Fibroblast of skin of left quadriceps (primary cell): ENCODE data around the gene JOSD1.

Source experiments
- DNase-seq, 2 experiments: peaks; one replicate each; pipeline ENCODE4 v3.0.0-alpha.2; 2013; ENCODE audit warnings: low read depth in 2 of 2

Gene JOSD1

GRCh38 chr22:38700789-38701628, at the start of gene JOSD1:
TSS of gene JOSD1 (minus strand) at chr22:38700943. CDS start at chr22:38699987, 956 bp downstream.
- DNase-seq: peak; percentile 82 to 86

GRCh38 chr22:38750104-38750503, 49.4 kb upstream of the JOSD1 start:
- no peak for DNase-seq

GRCh38 chr22:38748487-38749136, 47.9 kb upstream of the JOSD1 start:
- DNase-seq: no peak

DNA sequence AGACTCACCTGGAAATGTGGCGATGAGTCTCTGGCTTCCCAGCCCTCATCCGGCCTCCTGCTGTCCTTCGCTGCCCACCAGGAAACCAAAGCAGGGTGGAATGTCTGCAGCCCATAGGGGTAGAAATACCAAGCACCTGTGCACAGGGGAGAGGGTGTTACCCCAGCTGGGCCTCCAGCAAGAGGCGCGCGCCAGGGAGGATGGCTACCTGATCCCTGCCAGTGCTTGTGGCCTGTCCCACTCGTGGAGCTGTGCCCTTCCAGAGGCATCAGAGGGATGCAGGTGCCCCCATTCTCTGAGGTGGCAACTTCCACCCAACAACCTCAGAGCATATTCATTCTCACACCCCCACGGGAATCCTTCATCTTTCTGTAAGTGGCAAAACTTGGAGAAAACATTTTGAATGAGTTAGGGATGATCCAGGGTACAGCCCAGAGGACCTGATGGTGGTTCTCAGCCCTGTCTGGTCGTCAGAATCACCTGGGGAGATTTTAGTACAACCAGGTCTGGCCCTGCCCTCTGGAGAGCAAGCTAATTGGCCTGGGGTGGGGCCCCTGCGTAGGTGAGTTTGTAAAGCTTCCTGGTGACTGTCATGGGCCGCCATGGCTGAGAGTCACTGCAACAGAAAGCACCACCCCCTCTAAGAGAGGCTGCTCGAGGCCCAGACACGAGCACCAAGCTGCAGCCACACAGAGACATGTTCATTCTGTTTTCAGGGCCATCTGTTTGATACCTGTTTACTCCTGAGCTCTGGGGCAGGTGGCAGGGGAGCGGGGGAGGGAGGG, 45.1 kb upstream of the JOSD1 start:
- DNase-seq: no peak

DNA sequence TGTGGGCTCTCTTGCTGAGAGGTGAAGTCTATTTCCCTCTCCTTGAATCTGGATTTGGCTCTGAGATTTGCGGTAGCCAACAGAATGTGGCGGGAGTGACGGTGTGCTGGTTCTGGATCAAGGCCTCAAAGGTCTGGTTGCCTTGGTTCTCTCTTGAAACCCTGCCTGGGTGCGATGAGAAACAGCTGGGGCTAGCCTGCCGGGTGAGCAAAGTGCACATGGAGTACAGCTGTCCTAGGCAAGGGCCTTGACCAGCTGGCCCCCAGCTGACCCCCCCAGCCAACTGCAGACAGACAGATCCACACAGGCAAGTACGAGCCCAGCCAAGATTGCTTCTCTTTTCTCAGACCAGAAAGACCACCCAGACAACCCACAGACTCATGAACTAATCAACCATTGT, 44.2 kb upstream of the JOSD1 start:
- no peak for DNase-seq

DNA sequence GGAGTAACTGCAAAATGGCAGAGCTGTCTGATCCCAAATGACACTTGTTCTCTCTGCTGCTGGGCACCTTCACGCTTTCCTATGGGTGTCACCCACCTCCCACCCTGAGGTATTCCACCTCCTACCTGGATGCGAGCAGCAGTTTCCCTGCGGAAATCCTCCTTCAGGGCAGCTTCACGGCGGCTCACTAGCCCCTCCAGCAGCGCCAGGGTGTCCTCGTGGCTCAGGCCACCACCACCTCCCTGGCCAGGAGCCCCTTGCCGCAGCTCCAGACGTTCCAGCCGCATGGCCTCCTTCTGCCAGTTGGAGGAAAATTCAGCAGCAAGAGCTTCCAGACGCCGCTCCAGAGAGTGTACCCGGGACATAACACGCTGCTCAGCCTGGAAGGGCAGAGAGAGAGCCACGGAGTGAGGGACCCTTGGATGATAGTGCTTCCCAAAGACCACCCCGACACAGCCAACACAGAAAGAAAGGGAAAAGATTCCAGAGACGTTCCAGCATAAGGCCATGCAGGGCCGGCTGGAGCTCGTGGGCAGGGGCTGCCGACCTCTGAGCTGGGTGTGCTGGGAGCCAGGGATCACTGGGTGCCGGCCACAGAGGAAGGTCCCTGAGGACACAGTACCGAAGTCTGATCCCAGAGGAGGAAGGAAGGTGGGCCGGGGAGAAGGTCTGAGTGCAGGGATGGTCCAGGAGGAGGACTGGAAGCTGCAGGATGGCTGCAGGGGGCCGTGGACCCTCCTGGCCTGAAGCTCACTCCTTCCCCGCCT, 41.6 kb upstream of the JOSD1 start:
- no peak for DNase-seq

DNA sequence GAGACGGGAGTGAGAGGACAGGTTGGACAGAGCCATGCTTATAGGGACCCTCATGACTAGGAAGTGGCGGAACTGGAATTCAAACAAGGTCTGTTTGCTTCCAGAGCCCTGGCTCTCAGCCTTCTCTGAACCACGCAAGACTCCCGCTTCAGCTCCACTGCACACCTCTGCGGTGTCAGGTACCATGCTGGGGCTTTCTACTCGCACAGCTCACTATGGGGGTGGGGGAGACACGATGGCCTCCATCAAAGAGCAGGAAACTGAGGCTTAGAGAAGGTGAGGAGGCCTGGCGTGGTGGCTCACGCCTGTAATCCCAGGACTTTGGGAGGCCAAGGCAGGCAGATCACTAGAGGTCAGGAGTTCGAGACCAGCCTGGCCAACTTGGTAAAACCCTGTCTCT, 40.8 kb upstream of the JOSD1 start:
- DNase-seq: no peak

- DNase-seq: no peak
Observed at GRCh38 chr22:38741166-38741565, 40.4 kb upstream of the JOSD1 start.

- DNase-seq: no peak
Observed at GRCh38 chr22:38740754-38741153, 40.0 kb upstream of the JOSD1 start.

- no peak for DNase-seq
Observed at GRCh38 chr22:38740116-38740723, 39.5 kb upstream of the JOSD1 start.

DNA sequence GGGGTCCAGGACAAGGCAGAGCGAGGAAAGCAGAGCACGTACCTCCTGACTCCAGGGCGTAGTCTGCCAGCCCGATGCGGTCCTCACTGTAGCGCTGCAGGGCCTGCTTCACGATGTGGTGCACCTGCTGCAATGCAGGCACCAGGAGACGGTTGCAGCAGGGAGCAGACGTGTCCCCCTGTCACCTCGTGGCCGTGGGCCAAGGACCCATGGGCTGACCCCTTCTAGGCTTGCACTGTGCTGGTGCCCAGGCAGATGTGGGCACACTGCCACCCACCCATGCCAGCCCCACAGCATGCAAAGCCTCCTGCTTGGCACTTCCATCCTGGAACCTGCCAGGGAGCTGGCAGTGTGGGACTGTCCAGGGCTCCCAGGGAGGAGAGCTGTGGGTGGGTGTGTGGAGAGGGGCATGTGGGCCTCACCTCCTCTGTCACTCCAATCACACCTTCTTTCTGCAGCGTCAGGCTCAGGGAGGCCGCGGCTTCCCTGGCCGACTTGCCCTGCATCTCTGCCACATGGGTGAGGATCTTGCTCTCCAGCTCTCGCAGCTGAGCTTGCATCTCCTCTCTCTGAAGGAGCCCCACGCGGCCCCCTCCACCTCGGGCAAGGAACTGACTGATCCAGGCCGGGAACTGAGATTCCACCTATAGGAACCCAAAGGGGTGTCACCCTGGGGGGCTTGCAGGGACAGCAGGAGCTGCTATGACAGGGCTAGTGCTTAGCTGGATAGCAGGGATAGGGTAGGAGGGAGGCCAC, 38.7 kb upstream of the JOSD1 start:
- DNase-seq: no peak

- no peak for DNase-seq
Observed at GRCh38 chr22:38738475-38739070, 37.8 kb upstream of the JOSD1 start.

- DNase-seq: no peak
Observed at GRCh38 chr22:38737302-38738060, 36.7 kb upstream of the JOSD1 start.

DNA sequence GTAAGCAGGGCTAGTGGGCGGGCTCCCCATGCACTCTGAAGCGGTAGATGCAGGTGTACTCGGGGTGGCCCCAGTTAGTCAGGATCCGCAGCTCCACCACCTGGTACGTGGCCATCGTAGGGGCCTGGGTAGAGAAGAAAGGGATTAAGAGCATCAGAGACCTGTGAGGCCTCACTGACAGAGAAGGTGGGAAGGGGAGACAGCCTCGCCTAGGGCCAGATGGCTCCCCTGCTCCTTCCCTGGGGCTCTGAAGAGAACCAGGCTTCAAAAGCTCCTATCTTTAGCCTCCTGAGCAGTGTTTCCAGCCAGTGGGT, 35.5 kb upstream of the JOSD1 start:
- no peak for DNase-seq

DNA sequence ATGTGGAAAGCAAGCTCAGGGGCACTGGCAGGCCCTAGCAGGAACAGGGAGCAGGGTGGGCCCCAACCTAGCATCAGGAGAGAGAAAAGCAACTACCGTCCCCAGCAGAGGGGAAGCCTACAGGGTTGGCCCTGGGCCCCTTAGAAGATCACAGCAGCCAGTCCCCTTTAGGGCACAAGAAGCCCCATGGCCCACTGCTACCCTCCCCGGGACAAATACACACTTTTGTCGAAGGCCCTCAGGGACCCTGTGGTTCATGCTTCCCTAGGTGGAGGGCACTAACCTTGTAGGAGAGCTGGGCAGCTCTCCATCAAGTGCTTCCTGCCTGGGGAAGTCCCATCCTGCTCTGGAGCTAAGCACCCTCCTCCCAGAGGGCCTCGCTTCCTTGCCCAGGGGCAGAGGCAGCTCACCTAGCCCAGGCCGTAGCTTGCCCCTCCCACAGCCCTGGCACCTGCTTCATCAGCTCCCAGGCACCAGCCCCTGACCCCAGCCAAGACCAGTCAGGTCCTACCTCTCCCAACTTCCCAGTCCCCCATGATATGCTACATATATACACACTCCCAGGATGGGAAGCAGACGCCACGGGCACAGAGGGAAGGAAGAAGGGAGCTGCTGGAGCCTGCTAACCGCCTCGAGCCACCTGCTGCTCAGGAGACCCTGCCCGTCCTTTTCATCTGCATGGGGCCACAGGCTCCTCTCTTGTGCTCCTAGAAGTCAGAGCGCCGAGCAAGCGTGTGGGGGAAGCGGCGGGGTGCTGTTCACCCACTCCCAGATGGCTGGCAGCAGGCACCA, 34.9 kb upstream of the JOSD1 start:
- DNase-seq: no peak

GRCh38 chr22:38735126-38735464, 34.4 kb upstream of the JOSD1 start:
- no peak for DNase-seq

DNA sequence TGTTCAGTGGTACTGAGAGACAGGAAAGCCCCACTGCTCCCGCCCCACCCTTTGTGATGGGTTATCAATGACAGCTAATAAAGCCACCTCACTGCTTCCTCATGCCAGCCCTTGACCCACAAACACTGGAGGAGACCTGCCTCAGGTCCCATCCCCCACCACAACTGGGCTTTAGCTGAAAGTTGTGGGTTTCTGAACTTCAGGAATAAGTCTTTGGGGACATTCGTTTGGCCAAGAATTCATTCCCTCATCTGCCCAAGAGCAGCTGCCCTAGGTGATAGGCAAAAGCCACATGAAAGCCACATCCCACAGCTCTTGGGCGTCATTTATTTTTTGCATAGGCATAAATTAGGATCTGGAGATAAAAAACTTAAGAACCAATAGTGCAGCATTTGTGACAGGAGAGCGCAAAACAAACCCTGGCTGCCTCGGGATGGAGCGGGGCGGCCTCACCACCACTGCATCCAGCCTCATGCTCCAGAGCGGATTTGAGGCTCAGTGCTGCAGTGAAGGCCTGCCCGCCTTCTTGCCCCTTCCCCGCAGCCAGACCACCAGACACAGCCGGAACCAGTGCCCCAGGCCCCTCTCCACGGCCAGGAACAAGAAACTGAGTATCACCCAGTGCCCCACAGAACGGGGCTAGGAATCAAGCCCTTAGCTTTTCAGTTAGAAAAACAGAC, 33.8 kb upstream of the JOSD1 start:
- DNase-seq: no peak

DNA sequence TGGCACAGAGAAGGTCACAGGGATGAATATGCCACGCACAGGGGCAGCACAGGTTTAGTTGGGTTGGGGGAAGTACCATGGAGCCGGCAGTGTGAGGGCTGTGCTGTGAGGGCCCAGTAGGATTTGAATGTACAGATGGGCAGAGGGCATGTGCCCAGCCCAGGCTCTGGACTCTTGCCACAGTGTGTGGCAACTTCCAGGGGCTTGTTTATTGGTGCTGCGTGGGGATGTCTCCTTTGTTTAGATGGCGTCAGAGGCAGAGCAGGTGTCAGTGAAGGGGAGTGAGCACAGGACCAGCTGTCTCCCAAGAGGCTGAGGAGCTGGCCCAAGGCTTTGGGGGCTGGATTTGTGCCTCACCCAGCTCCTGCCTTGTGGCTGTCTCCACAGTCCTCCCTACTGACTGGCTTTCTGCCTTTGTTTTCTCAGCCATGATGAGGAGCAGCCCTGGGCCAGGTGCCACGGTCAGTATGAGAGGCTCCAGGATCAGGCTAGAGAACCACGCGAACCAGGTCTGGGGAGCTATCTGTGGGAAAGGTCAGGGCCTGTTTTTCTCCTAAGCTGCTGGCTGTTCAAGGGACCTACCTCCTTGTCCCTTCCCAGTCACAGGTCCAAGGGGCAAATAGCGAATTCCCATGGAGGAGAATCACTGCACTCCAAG, 33.1 kb upstream of the JOSD1 start:
- no peak for DNase-seq
